Transverse colon (tissue), 4 donors: Measurements from ENCODE around the gene ZSWIM7. TPM values are rescaled to one million over a fixed set of nuclear protein-coding genes. Genes with fewer than 3 reads are reported as not detected.

Experiments used
- DNase-seq: peaks from one replicate; pipeline ENCODE4 v3.0.0-alpha.2; 2019
- H3K27ac ChIP-seq, 4 donors: fragments of 200-600 bp; sonication (generic); 2 replicates each; pipeline ENCODE4 v1.5.1; 2016 to 2018; ENCODE audit warnings: inconsistent platforms in 4 of 4
- H3K27me3 ChIP-seq: fragments of 200-600 bp; sonication (generic); 2 replicates; pipeline ENCODE4 v1.5.1; 2017; ENCODE audit warnings: inconsistent platforms
- H3K36me3 ChIP-seq, 4 donors: fragments of 200-600 bp; sonication (generic); 2 replicates each; pipeline ENCODE4 v1.5.1; 2017 to 2019; ENCODE audit warnings: inconsistent platforms in 4 of 4
- H3K4me1 ChIP-seq, 4 donors: fragments of 200-600 bp; sonication (generic); 2 replicates each; pipeline ENCODE4 v1.5.1; 2017 to 2020; ENCODE audit warnings: inconsistent platforms in 4 of 4
- H3K4me3 ChIP-seq, 4 donors: fragments of 200-600 bp; sonication (generic); 1 replicate in 1 of 4; 2 replicates in 3 of 4; pipeline versions ENCODE4 v1.5.1 to v1.6.1; 2017 to 2019; ENCODE audit warnings: inconsistent platforms in 4 of 4
- H3K9me3 ChIP-seq, 2 donors: fragments of 200-600 bp; sonication (generic); 2 replicates each; pipeline ENCODE4 v1.5.1; 2017 to 2019; ENCODE audit warnings: inconsistent platforms in 2 of 2
- CTCF ChIP-seq, 5 experiments: fragments of 200-600 bp in 3 of 5; fragments of 450-650 bp in 2 of 5; sonication (generic) in 3 of 5; IDR thresholded peaks; 1 replicate in 2 of 5; 2 replicates in 3 of 5; pipeline ENCODE4 v1.5.1; 2016 to 2017; ENCODE audit warnings: antibody characterized with exemption in 5 of 5, inconsistent platforms in 3 of 5, mild to moderate bottlenecking in 2 of 5, moderate library complexity in 1 of 5
- EP300 ChIP-seq: sonication (generic); formaldehyde crosslinking; IDR thresholded peaks from one replicate; pipeline ENCODE4 v1.6.1; 2017; ENCODE audit warnings: antibody characterized with exemption, low read depth
- POLR2A ChIP-seq: fragments of 450-650 bp; IDR thresholded peaks from one replicate; pipeline ENCODE4 v1.6.1; 2016; ENCODE audit warnings: antibody characterized with exemption, mild to moderate bottlenecking, moderate library complexity
- POLR2AphosphoS5 ChIP-seq, 3 donors: sonication (generic); formaldehyde crosslinking; IDR thresholded peaks; one replicate each; pipeline ENCODE4 v1.6.1; 2016; ENCODE audit warnings: antibody characterized with exemption in 3 of 3
- WGBS, 2 donors: methylation state at CpG; one replicate each; pipeline ENCODE4 v1.1.5; 2018; ENCODE audit warnings: low coverage in 1 of 2; 5-methylcytosine and 5-hydroxymethylcytosine counted together
- in situ Hi-C, 4 donors: fragments of 200-750 bp; cut with MboI; loops; one replicate each; pipeline versions ENCODE4 v1.15.0 to v1.15.1; 2017; ENCODE audit warnings: low sequenced_read_pairs in 3 of 4, low pct_ligation_motif_present in 1 of 4, low pct_unique_long_range_greater_than_20kb in 1 of 4
- intact Hi-C: fragments of 100-400 bp; cut with DNase I; formaldehyde crosslinking; loops from one replicate; pipeline ENCODE4 v1.15.1; 2023; ENCODE audit warnings: low total_unique reads
- total RNA-seq, 4 donors: library from RNA; depleted of rRNA; stranded (reverse); fragments of >200 nt; gene quantifications; one replicate each; pipeline ENCODE4 v1.1.0, GENCODE V29; 2016

The ZSWIM7 gene
- total RNA-seq, 4 donors from 2014 or later = 3.6 to 19.5 (median 18.6) TPM

- Histone ChIP-seq H3K4me1 (no peaks in the 10 kb centered on the region), H3K36me3 (no peaks in the 10 kb centered on the region), H3K4me3 (no peak overlapping the region), H3K9me3 (no peaks in the 10 kb centered on the region), H3K27me3 (no peaks in the 10 kb centered on the region), H3K27ac (no peak overlapping the region)
- DNase-seq = no peak
- in situ Hi-C loops (loop anchor here in 2 of 4 donors (25.0 kb wide), 1 partner anchor 93 kb away; no protein-coding TSS in a partner anchor), intact Hi-C loops (no loop called here)
- WGBS, 2 donors = 40 to 76% methylated on average over 1 to 4 of the region's 4 CpGs
- TF ChIP-seq CTCF (IDR thresholded peaks at IDR 0.05) (no peak), POLR2AphosphoS5 (IDR thresholded peaks at IDR 0.05) (no peak), POLR2A (no peak), EP300 (no peak)
Observed at GRCh38 chr17:15929941-15930340, 69.6 kb downstream of the ZSWIM7 start.

- TF ChIP-seq POLR2A (no peak), EP300 (no peak), POLR2AphosphoS5 (IDR thresholded peaks at IDR 0.05) (no peak), CTCF (IDR thresholded peaks at IDR 0.05) (no peak)
- no peaks in the 10 kb centered on the region for H3K27me3 ChIP-seq
- no peak overlapping the region for H3K4me3 ChIP-seq
- DNase-seq = no peak
- H3K27ac ChIP-seq = no peak overlapping the region
- no peaks in the 10 kb centered on the region for H3K4me1 ChIP-seq
- intact Hi-C loops = no loop called here
- in situ Hi-C loops = loop anchor here in 2 of 4 donors (25.0 kb wide), 1 partner anchor 91 kb away; no protein-coding TSS in a partner anchor
- H3K9me3 ChIP-seq = no peaks in the 10 kb centered on the region
- whole genome bisulfite sequencing, 2 donors = 52 to 87% methylated on average over 3 to 9 of the region's 9 CpGs
- H3K36me3 ChIP-seq = no peaks in the 10 kb centered on the region
Observed at GRCh38 chr17:15928286-15928785, 71.2 kb downstream of the ZSWIM7 start.

Other genes starting within 250 kb of the ZSWIM7 start
- 10 to 100 TPM; 41.4 to 68.9 (median 52.0) TPM for gene ADORA2B, start 54.6 kb downstream of the ZSWIM7 start, total RNA-seq
- gene TTC19, start 120 bp upstream of the ZSWIM7 start, total RNA-seq = 100 to 1,000 TPM in 3 of 4 donors, 10 to 100 TPM in 1; 65.3 to 371 (median 187) TPM
- gene NCOR1, start 215.8 kb upstream of the ZSWIM7 start, total RNA-seq = 100 to 1,000 TPM; 267 to 519 (median 376) TPM
- 100 to 1,000 TPM in 2 of 4 donors, 10 to 100 TPM in 2; 60.9 to 142 (median 101) TPM for gene PIGL, start 217.5 kb upstream of the ZSWIM7 start, total RNA-seq